K562 (cell line): Measurements from ENCODE around the gene ACTA2. TPM values are rescaled to one million over a fixed set of nuclear protein-coding genes. Genes with fewer than 3 reads are reported as not detected.

Experiments used
- ATAC-seq: fragments of 200-7000 bp; cut with Tn5 transposase; 3 replicates; pipeline ENCODE4 v1.9.1; 2020; ENCODE audit warnings: moderate library complexity
- BruUV-seq: library from RNA; stranded (reverse); fragments of 400-500 nt; replicated peaks from 2 replicates; lab custom pipeline; 2021; lab: Mats Ljungman, UMichigan
- CTCF ChIA-PET: fragments of 300-600 bp; formaldehyde crosslinking; extraction: SDS; loops from one replicate; lab custom pipeline; 2021; ENCODE audit warnings: low intra/inter-chr PET ratio; lab: Yijun Ruan, JAX
- POLR2A ChIA-PET: fragments of 300-600, 350-650 bp; sonication (Branson Sonifier 250); formaldehyde crosslinking; extraction: SDS; loops from one replicate; lab custom pipeline; 2021; ENCODE audit warnings: antibody characterized with exemption, inconsistent platforms; lab: Yijun Ruan, JAX
- DNase-seq, 4 experiments: peaks; one replicate each; pipeline versions ENCODE4 v3.0.0 to v3.0.0-alpha.2; 2011 to 2018; ENCODE audit warnings: low spot score in 3 of 4, mixed read lengths in 3 of 4; ENCODE audit errors: extremely low read depth in 1 of 4
- FAIRE-seq: peaks from 2 replicates; lab custom pipeline; 2011; peaks lifted over from hg19 to GRCh38; lab: Jason Lieb, UNC
- H2AFZ ChIP-seq: 2 replicates; pipeline ENCODE4 v1.6.0; 2011; ENCODE audit warnings: low read depth, low read length, control low read depth, inconsistent platforms
- H3K27ac ChIP-seq: fragments of 200-600 bp; 3 replicates; pipeline ENCODE4 v1.8.0; 2011; ENCODE audit warnings: low read depth, mild to moderate bottlenecking, control low read depth, inconsistent platforms, low read length, moderate library complexity, mixed read lengths; ENCODE audit errors: extremely low read depth
- H3K27me3 ChIP-seq, 2 experiments: fragments of 300-600 bp in 1 of 2; 2 replicates in 1 of 2; 3 replicates in 1 of 2; pipeline versions ENCODE4 v1.6.0 to v1.8.0; 2011; ENCODE audit warnings: inconsistent platforms in 2 of 2, low read length in 2 of 2, mild to moderate bottlenecking in 1 of 2, mixed read lengths in 1 of 2, moderate library complexity in 1 of 2; ENCODE audit not compliant: control insufficient read depth in 2 of 2, insufficient read depth in 2 of 2
- H3K36me3 ChIP-seq: fragments of 300-600 bp; 3 replicates; pipeline ENCODE4 v1.8.0; 2011; ENCODE audit warnings: mild to moderate bottlenecking, low read length, inconsistent platforms; ENCODE audit not compliant: control insufficient read depth, insufficient read depth
- H3K4me1 ChIP-seq, 2 experiments: fragments of 200-600 bp in 1 of 2; replicated peaks in 1 of 2; 2 replicates in 1 of 2; 3 replicates in 1 of 2; pipeline versions ENCODE4 v1.5.1 to v1.8.0; 2011; ENCODE audit warnings: inconsistent platforms in 2 of 2, low read length in 2 of 2, mild to moderate bottlenecking in 1 of 2, mixed read lengths in 1 of 2, moderate library complexity in 1 of 2; ENCODE audit not compliant: control insufficient read depth in 2 of 2, insufficient read depth in 2 of 2
- H3K4me2 ChIP-seq: 2 replicates; pipeline ENCODE4 v1.6.1; 2011; ENCODE audit warnings: low read length, control low read depth, inconsistent platforms, mixed read lengths; ENCODE audit not compliant: insufficient read depth
- H3K4me3 ChIP-seq: fragments of 200-600 bp; sonication (generic), shearing (Covaris generic); 2 replicates; pipeline ENCODE4 v1.5.1; 2016; ENCODE audit warnings: control low read depth, inconsistent platforms
- H3K79me2 ChIP-seq: fragments of 200-600 bp; 3 replicates; pipeline ENCODE4 v1.8.0; 2011; ENCODE audit warnings: low read length, inconsistent platforms; ENCODE audit not compliant: control insufficient read depth, insufficient read depth
- H3K9ac ChIP-seq, 2 experiments: 2 replicates each; pipeline versions ENCODE4 v1.6.0 to v1.6.1; 2011; ENCODE audit warnings: low read depth in 2 of 2, low read length in 2 of 2, control low read depth in 1 of 2, inconsistent platforms in 1 of 2, mild to moderate bottlenecking in 1 of 2, mixed read lengths in 1 of 2; ENCODE audit not compliant: insufficient read depth in 1 of 2
- H3K9me1 ChIP-seq: one replicate; pipeline ENCODE4 v1.6.0; 2011; ENCODE audit warnings: inconsistent platforms, mild to moderate bottlenecking, low read length, moderate library complexity; ENCODE audit not compliant: control insufficient read depth, insufficient read depth
- H3K9me3 ChIP-seq: replicated peaks from 2 replicates; pipeline ENCODE4 v1.5.1; 2011; ENCODE audit warnings: low read depth, low read length, inconsistent platforms; ENCODE audit not compliant: control insufficient read depth, insufficient read depth
- H4K20me1 ChIP-seq: replicated peaks from 2 replicates; pipeline ENCODE4 v1.6.1; 2011; ENCODE audit warnings: low read length, inconsistent platforms, mixed read lengths; ENCODE audit not compliant: control insufficient read depth, insufficient read depth
- CBX3 ChIP-seq, 2 experiments: IDR thresholded peaks; 1 replicate in 1 of 2; 2 replicates in 1 of 2; pipeline ENCODE4 v1.6.1; 2012; ENCODE audit warnings: inconsistent platforms in 2 of 2, low read length in 2 of 2, borderline replicate concordance in 1 of 2, control low read depth in 1 of 2
- FIP1L1 ChIP-seq: fragments of 200-400 bp; formaldehyde crosslinking; IDR thresholded peaks from 2 replicates; pipeline ENCODE4 v1.6.1; 2018; ENCODE audit warnings: mild to moderate bottlenecking, low read depth, low read length; ENCODE audit not compliant: poor library complexity, severe bottlenecking
- HCFC1 ChIP-seq: IDR thresholded peaks from 2 replicates; pipeline ENCODE4 v1.6.1; 2012; ENCODE audit warnings: low read depth, low read length, improper control_type of control experiment
- SIX5 ChIP-seq, 2 experiments: IDR thresholded peaks; 2 replicates each; pipeline ENCODE4 v1.6.1; 2011; ENCODE audit warnings: low read length in 2 of 2, borderline replicate concordance in 1 of 2, low read depth in 1 of 2, mild to moderate bottlenecking in 1 of 2, moderate library complexity in 1 of 2; ENCODE audit not compliant: insufficient read depth in 1 of 2
- SREBF2 ChIP-seq: sonication (generic); formaldehyde crosslinking; IDR thresholded peaks from 2 replicates; pipeline ENCODE4 v1.4.0; 2020; ENCODE audit warnings: mild to moderate bottlenecking, missing genetic modification reagents
- ZNF318 ChIP-seq, 2 experiments: fragments of 450-650 bp; IDR thresholded peaks; 2 replicates each; pipeline ENCODE4 v1.6.1; 2016; ENCODE audit warnings: mild to moderate bottlenecking in 2 of 2, borderline replicate concordance in 1 of 2, low read depth in 1 of 2, moderate library complexity in 1 of 2
- WGBS: fragments of 100-300 bp; shearing (Covaris generic); methylation state at CpG from one replicate; pipeline ENCODE4 v1.1.6; 2016; ENCODE audit warnings: low coverage, mixed read lengths; ENCODE audit not compliant: insufficient coverage; ENCODE audit errors: missing lambda C conversion rate; 5-methylcytosine and 5-hydroxymethylcytosine counted together
- in situ Hi-C: fragments of 300-500 bp; cut with MboI; formaldehyde crosslinking; loops from 4 replicates; pipeline ENCODE4 v1.15.0; 2018; ENCODE audit warnings: inconsistent platforms, mixed read lengths
- intact Hi-C: fragments of 100-400 bp; cut with micrococcal nuclease; formaldehyde crosslinking; loops from 2 replicates; pipeline ENCODE4 v1.14.2; 2022
- polyA plus RNA-seq, 8 experiments: library from polyadenylated mRNA; depleted of rRNA in 4 of 8; stranded (reverse) in 5 of 8; unstranded in 3 of 8; fragments of >200 nt; fragmentation: Nextera tagmentation in 2 of 8; fragmentation: Illumina TruSeq in 1 of 8; extraction: Ambion mirVana in 2 of 8; extraction: Trizol in 1 of 8; gene quantifications; 2 replicates each; pipeline versions ENCODE4 v1.2.1 to v1.2.3, GENCODE V29; 2011 to 2014; ENCODE audit warnings: inconsistent platforms in 1 of 8, missing spikeins in 1 of 8
- total RNA-seq, 7 experiments: library from RNA; depleted of rRNA in 6 of 7; stranded (reverse); fragments of >200 nt in 6 of 7; fragmentation: Illumina TruSeq in 2 of 7; extraction: Trizol in 2 of 7; gene quantifications; 2 replicates each; pipeline versions ENCODE4 v1.2.1 to v1.2.3, GENCODE V29; 2011 to 2021; ENCODE audit warnings: low replicate concordance in 1 of 7
- TF ChIP-seq, protein P1 (sequence below), 2 experiments: fragments of 450-650 bp in 1 of 2; IDR thresholded peaks; 2 replicates each; pipeline ENCODE4 v1.6.1; 2011 to 2017; ENCODE audit warnings: low read depth in 2 of 2, antibody characterized with exemption in 1 of 2, borderline replicate concordance in 1 of 2, low read length in 1 of 2, mild to moderate bottlenecking in 1 of 2, mixed read lengths in 1 of 2; ENCODE audit not compliant: control insufficient read depth in 1 of 2
- TF ChIP-seq, protein P2 (sequence below): fragments of 250-450 bp; sonication (Bioruptor Pico); IDR thresholded peaks from 2 replicates; pipeline ENCODE4 v1.8.0; 2022; ENCODE audit warnings: inconsistent platforms

Gene ACTA2
- total and polyA plus RNA-seq, 9 of the 15 experiments (the other 6 are each of a cell fraction or from before 2014, with no cell fraction given), result 0.15 to 1.0 (median 0.38) TPM; not detected in 3

DNA sequence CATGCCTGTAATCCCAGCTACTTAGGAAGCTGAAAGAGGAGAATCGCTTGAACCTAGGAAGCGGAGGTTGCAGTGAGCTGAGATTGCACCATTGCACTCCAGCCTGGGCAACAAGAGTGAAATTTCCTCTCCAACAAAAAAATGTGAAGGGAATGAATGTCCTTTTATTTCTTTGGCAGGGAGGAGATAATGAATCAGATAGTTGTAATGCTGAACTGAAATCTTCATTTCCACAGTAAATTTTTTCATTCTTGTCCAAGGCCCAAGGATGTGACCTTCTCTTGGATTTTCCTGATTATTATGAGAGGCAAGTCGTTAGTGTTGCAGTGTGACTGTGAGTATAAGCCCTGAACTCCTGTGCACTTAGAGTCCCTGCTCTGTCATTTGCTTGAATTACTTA is 59.0 kb downstream of the ACTA2 start:
- no peak for FAIRE-seq
- no peak for ATAC-seq

More for the DNA sequence above, 59.0 kb downstream of the ACTA2 start:
- Histone ChIP-seq H3K9me1 (no peaks in the 10 kb centered on the region), H3K4me1 (no peaks in the 10 kb centered on the region), H3K9ac (no peak overlapping the region), H4K20me1 (no peaks in the 10 kb centered on the region), H3K36me3 (no peaks in the 10 kb centered on the region), H2AFZ (no peak overlapping the region), H3K9me3 (no peaks in the 10 kb centered on the region), H3K27me3 (no peaks in the 10 kb centered on the region), H3K4me3 (no peak overlapping the region), H3K4me2 (no peak overlapping the region), H3K79me2 (no peaks in the 10 kb centered on the region), H3K27ac (no peak overlapping the region)
- intact Hi-C loops (no loop called here), in situ Hi-C loops (no loop called here)
- CTCF ChIA-PET, result no interaction called here
- WGBS, result 0% methylated on average over 2 of the region's 3 CpGs
- no peak for DNase-seq
- TF ChIP-seq SIX5 (IDR thresholded peaks at IDR 0.05; ENCODE audit: borderline replicate concordance in 1 of 2, insufficient read depth in 1 of 2, low read depth in 1 of 2, low read length in 2 of 2) (no peak), HCFC1 (no peak), SREBF2 (no peak), FIP1L1 (no peak), ZNF318 (IDR thresholded peaks at IDR 0.05; ENCODE audit: borderline replicate concordance in 1 of 2, low read depth in 1 of 2) (no peak), CBX3 (IDR thresholded peaks at IDR 0.05; ENCODE audit: borderline replicate concordance in 1 of 2, low read length in 2 of 2) (no peak)
- TF ChIP-seq, protein P1, sequence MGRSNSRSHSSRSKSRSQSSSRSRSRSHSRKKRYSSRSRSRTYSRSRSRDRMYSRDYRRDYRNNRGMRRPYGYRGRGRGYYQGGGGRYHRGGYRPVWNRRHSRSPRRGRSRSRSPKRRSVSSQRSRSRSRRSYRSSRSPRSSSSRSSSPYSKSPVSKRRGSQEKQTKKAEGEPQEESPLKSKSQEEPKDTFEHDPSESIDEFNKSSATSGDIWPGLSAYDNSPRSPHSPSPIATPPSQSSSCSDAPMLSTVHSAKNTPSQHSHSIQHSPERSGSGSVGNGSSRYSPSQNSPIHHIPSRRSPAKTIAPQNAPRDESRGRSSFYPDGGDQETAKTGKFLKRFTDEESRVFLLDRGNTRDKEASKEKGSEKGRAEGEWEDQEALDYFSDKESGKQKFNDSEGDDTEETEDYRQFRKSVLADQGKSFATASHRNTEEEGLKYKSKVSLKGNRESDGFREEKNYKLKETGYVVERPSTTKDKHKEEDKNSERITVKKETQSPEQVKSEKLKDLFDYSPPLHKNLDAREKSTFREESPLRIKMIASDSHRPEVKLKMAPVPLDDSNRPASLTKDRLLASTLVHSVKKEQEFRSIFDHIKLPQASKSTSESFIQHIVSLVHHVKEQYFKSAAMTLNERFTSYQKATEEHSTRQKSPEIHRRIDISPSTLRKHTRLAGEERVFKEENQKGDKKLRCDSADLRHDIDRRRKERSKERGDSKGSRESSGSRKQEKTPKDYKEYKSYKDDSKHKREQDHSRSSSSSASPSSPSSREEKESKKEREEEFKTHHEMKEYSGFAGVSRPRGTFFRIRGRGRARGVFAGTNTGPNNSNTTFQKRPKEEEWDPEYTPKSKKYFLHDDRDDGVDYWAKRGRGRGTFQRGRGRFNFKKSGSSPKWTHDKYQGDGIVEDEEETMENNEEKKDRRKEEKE (IDR thresholded peaks at IDR 0.05; ENCODE audit: borderline replicate concordance in 1 of 2, control insufficient read depth in 1 of 2, low read depth in 2 of 2, low read length in 1 of 2), result no peak
- TF ChIP-seq, protein P2, sequence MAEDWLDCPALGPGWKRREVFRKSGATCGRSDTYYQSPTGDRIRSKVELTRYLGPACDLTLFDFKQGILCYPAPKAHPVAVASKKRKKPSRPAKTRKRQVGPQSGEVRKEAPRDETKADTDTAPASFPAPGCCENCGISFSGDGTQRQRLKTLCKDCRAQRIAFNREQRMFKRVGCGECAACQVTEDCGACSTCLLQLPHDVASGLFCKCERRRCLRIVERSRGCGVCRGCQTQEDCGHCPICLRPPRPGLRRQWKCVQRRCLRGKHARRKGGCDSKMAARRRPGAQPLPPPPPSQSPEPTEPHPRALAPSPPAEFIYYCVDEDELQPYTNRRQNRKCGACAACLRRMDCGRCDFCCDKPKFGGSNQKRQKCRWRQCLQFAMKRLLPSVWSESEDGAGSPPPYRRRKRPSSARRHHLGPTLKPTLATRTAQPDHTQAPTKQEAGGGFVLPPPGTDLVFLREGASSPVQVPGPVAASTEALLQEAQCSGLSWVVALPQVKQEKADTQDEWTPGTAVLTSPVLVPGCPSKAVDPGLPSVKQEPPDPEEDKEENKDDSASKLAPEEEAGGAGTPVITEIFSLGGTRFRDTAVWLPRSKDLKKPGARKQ, result no peak
- POLR2A ChIA-PET, result no interaction called here
- no TSS peak for BruUV-seq
